ENCODE results near the gene CRYZL1.

DNA sequence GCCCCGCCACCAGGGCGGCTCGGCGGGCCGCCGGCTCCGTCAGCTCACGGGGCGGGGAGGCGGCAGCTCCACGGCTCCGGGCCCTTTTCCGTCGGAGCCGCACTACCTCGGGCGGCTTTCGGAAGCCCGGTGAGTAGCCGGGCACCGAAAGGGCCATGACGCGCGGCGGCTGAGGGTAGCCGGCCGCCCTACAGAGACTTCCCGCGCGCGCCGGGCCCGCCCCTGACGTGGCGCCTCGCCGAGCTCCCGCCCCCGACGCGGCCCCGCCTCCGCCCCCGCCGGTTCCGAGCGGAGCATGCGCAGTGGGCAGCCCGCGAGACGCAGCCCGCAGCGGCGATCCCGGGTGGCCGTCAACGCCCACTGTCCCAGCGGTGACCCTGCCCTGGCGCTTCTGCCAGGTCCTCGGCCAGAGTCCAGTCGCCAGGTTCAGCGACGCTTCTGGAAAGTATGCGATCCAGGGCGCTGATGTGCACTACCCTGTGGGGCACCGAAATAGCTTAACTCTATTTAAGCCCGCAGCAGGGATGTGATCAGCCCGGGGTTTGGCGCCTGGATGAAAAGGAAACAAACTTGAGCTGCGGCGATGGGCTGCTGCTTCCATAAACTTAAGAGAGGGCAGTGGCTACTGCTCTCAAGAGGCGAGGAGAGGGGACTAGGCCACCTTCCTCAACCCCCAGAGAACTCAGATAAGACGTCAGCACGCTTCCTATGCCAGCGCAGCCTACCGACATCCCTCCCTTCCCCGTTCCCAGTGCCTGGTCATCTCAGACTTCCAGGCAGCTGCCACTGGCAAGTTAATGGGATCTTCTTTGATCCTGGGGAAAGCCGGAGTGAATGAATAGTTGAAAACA lies 52.8 kb downstream of the CRYZL1 start, which contains the start of gene DONSON:
- TF ChIP-seq CTCF (IDR thresholded peaks at IDR 0.05) (peak; percentile 50), EZH2 (IDR thresholded peaks at IDR 0.05; ENCODE audit: borderline replicate concordance, insufficient read depth, low read depth, low read length, poor library complexity, severe bottlenecking) (no peak)

Measured in B cell (primary cell).